ENCODE results near the gene CLIP1.

The CLIP1 gene

DNA sequence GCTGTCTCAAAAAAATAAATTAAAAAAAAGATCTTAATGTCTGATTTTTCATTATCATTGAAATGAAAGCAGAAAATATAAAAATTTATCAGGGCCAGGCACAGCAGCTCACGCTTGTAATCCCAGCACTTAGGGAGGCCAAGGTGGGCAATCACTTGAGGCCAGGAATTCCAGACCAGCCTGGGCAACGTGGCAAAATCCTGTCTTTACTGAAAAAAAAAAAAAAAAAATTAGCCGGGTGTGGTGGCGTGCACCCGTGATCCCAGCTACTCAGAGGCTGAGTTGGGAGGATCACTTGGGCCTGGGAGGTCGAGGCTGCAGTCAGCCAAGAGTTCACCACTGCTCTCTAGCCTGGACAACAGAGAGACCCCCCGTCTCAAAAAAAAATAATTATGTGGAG is 37.6 kb upstream of the CLIP1 start:
- ChIA-PET POLR2A (ENCODE audit: low non-redundant PET) (no interaction called here), CTCF (no interaction called here)
- DNase-seq (ENCODE audit: low spot score) = no peak
- peak overlapping the region; percentile 17; the same call in 1 of the 2 replicates for H3K27ac ChIP-seq
- no peak for TF ChIP-seq CTCF (conservative IDR thresholded peaks at IDR 0.05; ENCODE audit: low read depth)

DNA sequence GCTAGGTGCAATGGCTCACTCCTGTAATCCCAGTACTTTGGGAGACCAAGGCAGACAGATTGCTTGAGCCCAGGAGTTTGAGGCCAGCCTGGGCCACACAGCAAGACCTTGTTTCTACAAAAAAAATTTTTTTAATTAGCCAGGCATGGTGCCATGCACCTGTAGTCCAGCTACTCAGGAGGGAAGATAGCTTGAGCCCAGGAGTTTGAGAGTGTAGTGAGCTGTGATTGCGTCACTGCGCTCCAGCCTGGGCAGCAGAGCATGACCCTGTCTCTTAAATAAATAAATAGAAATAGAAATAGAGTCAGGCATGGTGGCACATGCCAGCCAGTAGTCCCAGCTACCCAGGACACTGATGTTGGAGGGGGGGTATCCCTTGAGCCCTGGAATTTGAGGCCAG is 36.7 kb upstream of the CLIP1 start:
- POLR2A ChIA-PET (ENCODE audit: low non-redundant PET) = no interaction called here
- DNase-seq (ENCODE audit: low spot score) = no peak
- no peak for TF ChIP-seq CTCF (conservative IDR thresholded peaks at IDR 0.05; ENCODE audit: low read depth)
- CTCF ChIA-PET = interaction anchor here (0.7 kb wide), 1 partner anchor 56 kb away, joined by 5 read pairs; no protein-coding TSS in a partner anchor
- peak overlapping the region; percentile 17; the same call in 1 of the 2 replicates for H3K27ac ChIP-seq

DNA sequence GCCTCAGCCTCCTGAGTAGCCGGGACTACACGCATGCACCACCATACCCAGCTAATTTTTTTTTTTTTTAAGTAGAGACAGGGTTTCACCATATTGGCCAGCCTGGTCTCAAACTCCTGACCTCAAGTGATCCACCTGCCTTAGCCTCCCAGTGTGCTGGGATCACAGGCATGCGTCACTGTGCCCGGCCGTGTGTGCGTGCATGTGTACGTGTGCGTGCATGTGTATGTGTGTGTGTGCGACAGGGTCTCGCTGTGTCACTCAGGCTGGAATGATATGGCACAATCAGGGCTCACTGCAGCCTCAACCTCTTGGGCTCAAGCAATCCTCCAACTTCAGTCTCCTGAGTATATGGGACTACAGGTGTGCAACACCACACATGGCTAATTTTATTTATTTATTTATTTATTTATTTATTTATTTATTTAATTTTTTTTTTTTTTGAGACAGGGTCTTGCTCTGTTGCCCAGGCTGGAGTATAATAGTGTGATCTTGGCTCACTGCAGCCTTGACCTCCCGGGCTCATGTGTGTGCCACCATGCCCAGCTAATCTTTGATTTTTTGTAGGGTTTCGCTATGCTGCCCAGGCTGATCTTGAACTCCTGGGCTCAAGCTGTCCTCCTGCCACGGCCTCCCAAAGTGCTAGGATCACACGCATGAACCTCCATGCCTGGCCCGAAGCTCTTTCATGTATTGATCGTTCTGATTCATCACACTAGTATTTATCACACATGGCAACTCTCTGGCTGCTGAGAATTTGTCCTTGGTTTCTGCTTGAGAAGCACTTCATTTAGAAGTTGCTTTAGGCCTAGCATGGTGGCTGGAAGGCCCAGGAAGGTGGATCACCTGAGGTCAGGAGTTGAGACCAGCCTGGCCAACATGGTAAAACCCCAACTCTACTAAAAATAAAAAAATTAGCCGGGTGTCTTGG is 35.9 kb upstream of the CLIP1 start:
- TF ChIP-seq CTCF (conservative IDR thresholded peaks at IDR 0.05; ENCODE audit: low read depth) = no peak
- CTCF ChIA-PET = no interaction called here
- no peak overlapping the region for H3K27ac ChIP-seq
- POLR2A ChIA-PET (ENCODE audit: low non-redundant PET) = no interaction called here
- DNase-seq (ENCODE audit: low spot score) = no peak

DNA sequence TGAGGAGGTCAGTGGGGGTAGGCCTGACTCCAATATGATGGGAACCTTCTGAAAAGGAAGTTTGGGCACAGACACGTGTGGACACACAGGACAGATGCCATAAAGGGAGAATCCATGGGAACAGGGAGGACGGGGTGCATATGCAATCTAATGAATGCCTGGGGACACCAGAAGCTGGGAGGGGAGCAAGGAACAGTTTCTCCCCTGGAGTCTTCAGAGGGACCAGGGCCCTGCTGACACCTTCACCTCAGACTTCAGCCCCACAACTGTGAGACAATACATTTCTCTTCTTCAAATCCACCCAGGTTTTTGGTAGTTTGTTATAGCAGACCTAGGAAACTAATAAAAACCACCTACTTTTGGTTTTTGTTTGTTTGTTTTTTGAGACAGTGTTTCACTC is 35.2 kb upstream of the CLIP1 start:
- no peak for TF ChIP-seq CTCF (conservative IDR thresholded peaks at IDR 0.05; ENCODE audit: low read depth)
- POLR2A ChIA-PET (ENCODE audit: low non-redundant PET) = no interaction called here
- CTCF ChIA-PET = no interaction called here
- no peak overlapping the region for H3K27ac ChIP-seq
- DNase-seq (ENCODE audit: low spot score) = no peak

GRCh38 chr12:122454739-122455138 is 32.3 kb upstream of the CLIP1 start:
- TF ChIP-seq CTCF (conservative IDR thresholded peaks at IDR 0.05; ENCODE audit: low read depth) = no peak
- CTCF ChIA-PET = interaction anchor here (0.9 kb wide), 1 partner anchor 9 kb away, joined by 3 read pairs; no protein-coding TSS in a partner anchor
- peak overlapping the region; percentile 4; the same call in 1 of the 2 replicates for H3K27ac ChIP-seq
- DNase-seq (ENCODE audit: low spot score) = no peak
- POLR2A ChIA-PET (ENCODE audit: low non-redundant PET) = no interaction called here

DNA sequence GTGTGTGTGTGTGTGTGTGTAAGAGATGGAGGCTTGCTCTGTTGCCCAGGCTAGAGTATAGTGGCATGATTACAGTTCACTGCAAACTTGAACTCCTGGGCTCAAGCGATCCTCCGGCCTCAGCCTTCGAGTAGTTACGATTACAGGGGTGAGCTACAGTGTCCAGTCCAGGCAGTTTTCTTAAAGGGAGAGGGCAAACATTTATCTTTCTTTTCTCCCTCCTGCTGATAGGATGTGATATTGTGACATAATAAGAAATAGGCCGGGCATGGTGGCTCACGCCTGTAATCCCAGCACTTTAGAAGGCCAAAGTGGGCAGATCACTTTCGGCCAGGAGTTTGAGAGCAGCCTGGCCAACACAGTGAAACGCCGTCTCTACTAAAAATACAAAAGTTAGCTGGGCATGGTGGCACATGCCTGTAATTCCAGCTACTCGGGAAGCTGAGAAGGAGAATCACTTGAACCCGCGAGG is 31.8 kb upstream of the CLIP1 start:
- CTCF ChIA-PET = interaction anchor here (0.9 kb wide), 1 partner anchor 9 kb away, joined by 3 read pairs; no protein-coding TSS in a partner anchor
- H3K27ac ChIP-seq = peak overlapping the region; percentile 4; the same call in 1 of the 2 replicates
- no peak for TF ChIP-seq CTCF (conservative IDR thresholded peaks at IDR 0.05; ENCODE audit: low read depth)
- POLR2A ChIA-PET (ENCODE audit: low non-redundant PET) = no interaction called here
- no peak for DNase-seq (ENCODE audit: low spot score)

Measured in RWPE1 (cell line).